K562 (cell line): ENCODE data around the gene C1QL2. TPM values are rescaled to one million over a fixed set of nuclear protein-coding genes. Genes with fewer than 3 reads are reported as not detected.

Source experiments
- ATAC-seq: fragments of 200-7000 bp; cut with Tn5 transposase; 3 replicates; pipeline ENCODE4 v1.9.1; 2020; ENCODE audit warnings: moderate library complexity
- BruUV-seq: library from RNA; stranded (reverse); fragments of 400-500 nt; replicated peaks from 2 replicates; lab custom pipeline; 2021; lab: Mats Ljungman, UMichigan
- CTCF ChIA-PET: fragments of 300-600 bp; formaldehyde crosslinking; extraction: SDS; loops from one replicate; lab custom pipeline; 2021; ENCODE audit warnings: low intra/inter-chr PET ratio; lab: Yijun Ruan, JAX
- POLR2A ChIA-PET: fragments of 300-600, 350-650 bp; sonication (Branson Sonifier 250); formaldehyde crosslinking; extraction: SDS; loops from one replicate; lab custom pipeline; 2021; ENCODE audit warnings: antibody characterized with exemption, inconsistent platforms; lab: Yijun Ruan, JAX
- DNase-seq, 4 experiments: peaks; one replicate each; pipeline versions ENCODE4 v3.0.0 to v3.0.0-alpha.2; 2011 to 2018; ENCODE audit warnings: low spot score in 3 of 4, mixed read lengths in 3 of 4; ENCODE audit errors: extremely low read depth in 1 of 4
- FAIRE-seq: peaks from 2 replicates; lab custom pipeline; 2011; peaks lifted over from hg19 to GRCh38; lab: Jason Lieb, UNC
- H2AFZ ChIP-seq: 2 replicates; pipeline ENCODE4 v1.6.0; 2011; ENCODE audit warnings: low read depth, low read length, control low read depth, inconsistent platforms
- H3K27ac ChIP-seq: fragments of 200-600 bp; 3 replicates; pipeline ENCODE4 v1.8.0; 2011; ENCODE audit warnings: low read depth, mild to moderate bottlenecking, control low read depth, inconsistent platforms, low read length, moderate library complexity, mixed read lengths; ENCODE audit errors: extremely low read depth
- H3K27me3 ChIP-seq, 2 experiments: fragments of 300-600 bp in 1 of 2; 2 replicates in 1 of 2; 3 replicates in 1 of 2; pipeline versions ENCODE4 v1.6.0 to v1.8.0; 2011; ENCODE audit warnings: inconsistent platforms in 2 of 2, low read length in 2 of 2, mild to moderate bottlenecking in 1 of 2, mixed read lengths in 1 of 2, moderate library complexity in 1 of 2; ENCODE audit not compliant: control insufficient read depth in 2 of 2, insufficient read depth in 2 of 2
- H3K36me3 ChIP-seq: fragments of 300-600 bp; 3 replicates; pipeline ENCODE4 v1.8.0; 2011; ENCODE audit warnings: mild to moderate bottlenecking, low read length, inconsistent platforms; ENCODE audit not compliant: control insufficient read depth, insufficient read depth
- H3K4me1 ChIP-seq, 2 experiments: fragments of 200-600 bp in 1 of 2; replicated peaks in 1 of 2; 2 replicates in 1 of 2; 3 replicates in 1 of 2; pipeline versions ENCODE4 v1.5.1 to v1.8.0; 2011; ENCODE audit warnings: inconsistent platforms in 2 of 2, low read length in 2 of 2, mild to moderate bottlenecking in 1 of 2, mixed read lengths in 1 of 2, moderate library complexity in 1 of 2; ENCODE audit not compliant: control insufficient read depth in 2 of 2, insufficient read depth in 2 of 2
- H3K4me2 ChIP-seq: 2 replicates; pipeline ENCODE4 v1.6.1; 2011; ENCODE audit warnings: low read length, control low read depth, inconsistent platforms, mixed read lengths; ENCODE audit not compliant: insufficient read depth
- H3K4me3 ChIP-seq: fragments of 200-600 bp; sonication (generic), shearing (Covaris generic); 2 replicates; pipeline ENCODE4 v1.5.1; 2016; ENCODE audit warnings: control low read depth, inconsistent platforms
- H3K79me2 ChIP-seq: fragments of 200-600 bp; 3 replicates; pipeline ENCODE4 v1.8.0; 2011; ENCODE audit warnings: low read length, inconsistent platforms; ENCODE audit not compliant: control insufficient read depth, insufficient read depth
- H3K9ac ChIP-seq, 2 experiments: 2 replicates each; pipeline versions ENCODE4 v1.6.0 to v1.6.1; 2011; ENCODE audit warnings: low read depth in 2 of 2, low read length in 2 of 2, control low read depth in 1 of 2, inconsistent platforms in 1 of 2, mild to moderate bottlenecking in 1 of 2, mixed read lengths in 1 of 2; ENCODE audit not compliant: insufficient read depth in 1 of 2
- H3K9me1 ChIP-seq: one replicate; pipeline ENCODE4 v1.6.0; 2011; ENCODE audit warnings: inconsistent platforms, mild to moderate bottlenecking, low read length, moderate library complexity; ENCODE audit not compliant: control insufficient read depth, insufficient read depth
- H3K9me3 ChIP-seq: replicated peaks from 2 replicates; pipeline ENCODE4 v1.5.1; 2011; ENCODE audit warnings: low read depth, low read length, inconsistent platforms; ENCODE audit not compliant: control insufficient read depth, insufficient read depth
- H4K20me1 ChIP-seq: replicated peaks from 2 replicates; pipeline ENCODE4 v1.6.1; 2011; ENCODE audit warnings: low read length, inconsistent platforms, mixed read lengths; ENCODE audit not compliant: control insufficient read depth, insufficient read depth
- FOXJ2 ChIP-seq: fragments of 200-800 bp; sonication (Bioruptor generic); IDR thresholded peaks from 2 replicates; pipeline ENCODE4 v1.6.1; 2016; ENCODE audit warnings: missing genetic modification characterization, missing compliant biosample characterization
- KDM4B ChIP-seq, 2 experiments: fragments of 450-650 bp in 1 of 2; sonication (generic) in 1 of 2; IDR thresholded peaks; 2 replicates each; pipeline ENCODE4 v1.6.1; 2016 to 2017; ENCODE audit warnings: borderline replicate concordance in 2 of 2, antibody characterized with exemption in 1 of 2, low read depth in 1 of 2, mild to moderate bottlenecking in 1 of 2
- REST ChIP-seq, 2 experiments: fragments of 450-650 bp; formaldehyde crosslinking in 1 of 2; IDR thresholded peaks; 2 replicates each; pipeline versions ENCODE4 v1.4.0 to v1.6.1; 2014 to 2020; ENCODE audit warnings: mild to moderate bottlenecking in 2 of 2, borderline replicate concordance in 1 of 2, low read depth in 1 of 2
- USF2 ChIP-seq: sonication (generic); formaldehyde crosslinking; IDR thresholded peaks from 2 replicates; pipeline ENCODE4 v1.5.0; 2020; ENCODE audit warnings: missing genetic modification reagents
- WGBS: fragments of 100-300 bp; shearing (Covaris generic); methylation state at CpG from one replicate; pipeline ENCODE4 v1.1.6; 2016; ENCODE audit warnings: low coverage, mixed read lengths; ENCODE audit not compliant: insufficient coverage; ENCODE audit errors: missing lambda C conversion rate; 5-methylcytosine and 5-hydroxymethylcytosine counted together
- in situ Hi-C: fragments of 300-500 bp; cut with MboI; formaldehyde crosslinking; loops from 4 replicates; pipeline ENCODE4 v1.15.0; 2018; ENCODE audit warnings: inconsistent platforms, mixed read lengths
- intact Hi-C: fragments of 100-400 bp; cut with micrococcal nuclease; formaldehyde crosslinking; loops from 2 replicates; pipeline ENCODE4 v1.14.2; 2022
- polyA plus RNA-seq, 8 experiments: library from polyadenylated mRNA; depleted of rRNA in 4 of 8; stranded (reverse) in 5 of 8; unstranded in 3 of 8; fragments of >200 nt; fragmentation: Nextera tagmentation in 2 of 8; fragmentation: Illumina TruSeq in 1 of 8; extraction: Ambion mirVana in 2 of 8; extraction: Trizol in 1 of 8; gene quantifications; 2 replicates each; pipeline versions ENCODE4 v1.2.1 to v1.2.3, GENCODE V29; 2011 to 2014; ENCODE audit warnings: inconsistent platforms in 1 of 8, missing spikeins in 1 of 8
- total RNA-seq, 7 experiments: library from RNA; depleted of rRNA in 6 of 7; stranded (reverse); fragments of >200 nt in 6 of 7; fragmentation: Illumina TruSeq in 2 of 7; extraction: Trizol in 2 of 7; gene quantifications; 2 replicates each; pipeline versions ENCODE4 v1.2.1 to v1.2.3, GENCODE V29; 2011 to 2021; ENCODE audit warnings: low replicate concordance in 1 of 7

C1QL2 gene
- total and polyA plus RNA-seq, 9 of the 15 experiments (the other 6 are each of a cell fraction or from before 2014, with no cell fraction given): not detected

GRCh38 chr2:119123389-119123788, 35.2 kb downstream of the C1QL2 start:
- no peaks in the 10 kb centered on the region for H3K9me1 ChIP-seq
- H3K9me3 ChIP-seq: no peaks in the 10 kb centered on the region
- ChIA-PET CTCF (no interaction called here), POLR2A (no interaction called here)
- ATAC-seq (no peak), FAIRE-seq (no peak), DNase-seq (no peak)
- H3K4me2 ChIP-seq: no peak overlapping the region
- in situ Hi-C loops: no loop called here
- H3K36me3 ChIP-seq: no peaks in the 10 kb centered on the region
- peaks cover 0 to 49% of the 10 kb centered on the region in 2 experiments; a peak in 3 of 5 replicates for H3K27me3 ChIP-seq
- WGBS: 2% methylated on average over 11 of the region's 12 CpGs
- no peak overlapping the region for H3K4me3 ChIP-seq
- H3K27ac ChIP-seq: no peak overlapping the region
- TF ChIP-seq KDM4B (IDR thresholded peaks at IDR 0.05; ENCODE audit: borderline replicate concordance in 2 of 2, low read depth in 1 of 2): no peak
- H3K4me1 ChIP-seq: peaks cover 0 to 4% of the 10 kb centered on the region in 2 experiments; a peak in 2 of 5 replicates
- no peak overlapping the region for H2AFZ ChIP-seq
- no peaks in the 10 kb centered on the region for H3K79me2 ChIP-seq
- no TSS peak for BruUV-seq
- intact Hi-C loops: loop anchor here (10.0 kb wide), 1 partner anchor 69 kb away; no protein-coding TSS in a partner anchor
- no peaks in the 10 kb centered on the region; the same call in 1 of the 2 replicates for H4K20me1 ChIP-seq
- H3K9ac ChIP-seq: no peak overlapping the region

- DNase-seq (peak in 2 of 4 experiments; percentile 28 to 31), FAIRE-seq (no peak), ATAC-seq (no peak)
- H3K27ac ChIP-seq: no peak overlapping the region
- in situ Hi-C loops: no loop called here
- no peaks in the 10 kb centered on the region; the same call in 1 of the 2 replicates for H4K20me1 ChIP-seq
- peaks cover 0 to 4% of the 10 kb centered on the region in 2 experiments; a peak in 2 of 5 replicates for H3K4me1 ChIP-seq
- no peaks in the 10 kb centered on the region for H3K9me3 ChIP-seq
- no peaks in the 10 kb centered on the region for H3K36me3 ChIP-seq
- POLR2A ChIA-PET: no interaction called here
- H3K9me1 ChIP-seq: no peaks in the 10 kb centered on the region
- H3K27me3 ChIP-seq: peaks cover 0 to 41% of the 10 kb centered on the region in 2 experiments; a peak in 2 of 5 replicates
- H3K4me3 ChIP-seq: no peak overlapping the region
- H2AFZ ChIP-seq: no peak overlapping the region
- no TSS peak for BruUV-seq
- 10% methylated on average over 5 of the region's 5 CpGs for WGBS
- CTCF ChIA-PET: no interaction called here
- intact Hi-C loops: loop anchor here (10.0 kb wide), 1 partner anchor 68 kb away; no protein-coding TSS in a partner anchor
- H3K9ac ChIP-seq: no peak overlapping the region
- no peaks in the 10 kb centered on the region for H3K79me2 ChIP-seq
- H3K4me2 ChIP-seq: no peak overlapping the region
- TF ChIP-seq FOXJ2 (tag): no peak
- TF ChIP-seq REST (IDR thresholded peaks at IDR 0.05; ENCODE audit: borderline replicate concordance): peak; percentile 67
- no peak for TF ChIP-seq REST (CRISPR knock-in tag; IDR thresholded peaks at IDR 0.05; ENCODE audit: low read depth)
- peak; percentile 84 for TF ChIP-seq USF2 (CRISPR knock-in tag)
These were observed 35.9 kb downstream of the C1QL2 start for GRCh38 chr2:119122663-119123062.
